CD4-positive, alpha-beta T cell treated with Interleukin-12 subunit alpha and Interleukin-12 subunit beta, for 1 hour (primary cell): ENCODE measurements around the gene GYS1.
A peak's percentile ranks its signal among the peaks of the same experiment; 100 is the strongest.

Experiments used
- DNase-seq: peaks from one replicate; pipeline ENCODE4 v3.0.0-alpha.2; 2020

Gene GYS1

GRCh38 chr19:48988286-48988685, 4.8 kb downstream of the GYS1 start:
- no peak for DNase-seq

- no peak for DNase-seq
These were observed 5.8 kb downstream of the GYS1 start for GRCh38 chr19:48987323-48987722.

GRCh38 chr19:48986211-48986610, 6.9 kb downstream of the GYS1 start:
- DNase-seq, result no peak

- no peak for DNase-seq
These were observed 7.4 kb downstream of the GYS1 start for GRCh38 chr19:48985711-48986110.

- DNase-seq, result no peak
These were observed 10.8 kb downstream of the GYS1 start for GRCh38 chr19:48982280-48982679.

DNA sequence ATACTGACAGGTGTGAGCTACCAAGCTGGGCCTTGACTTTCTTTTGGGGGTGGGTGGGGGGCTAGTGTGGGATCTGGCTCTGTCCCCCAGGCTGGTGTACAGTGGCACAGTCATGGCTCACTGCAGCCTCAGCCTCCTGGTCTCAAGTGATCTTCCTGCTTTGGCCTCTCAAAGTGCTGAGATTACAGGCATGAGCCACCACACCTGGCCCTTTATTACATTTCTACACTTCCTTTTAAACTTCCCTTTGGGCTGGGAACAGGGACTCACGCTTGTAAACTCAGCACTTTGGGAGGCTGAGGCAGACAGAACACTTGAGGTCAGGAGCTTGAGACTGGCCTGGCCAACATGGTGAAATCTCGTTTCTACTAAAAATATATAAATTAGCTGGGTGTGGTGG, 16.0 kb downstream of the GYS1 start:
- DNase-seq, result no peak

- peak; percentile 51 for DNase-seq
These were observed 16.9 kb downstream of the GYS1 start for GRCh38 chr19:48975947-48976847.

- peak; percentile 83 for DNase-seq
These were observed 22.1 kb downstream of the GYS1 start for GRCh38 chr19:48970923-48971395.

- no peak for DNase-seq
These were observed 22.9 kb downstream of the GYS1 start for GRCh38 chr19:48970139-48970766.

GRCh38 chr19:48969276-48970138, 23.6 kb downstream of the GYS1 start:
- no peak for DNase-seq

DNA sequence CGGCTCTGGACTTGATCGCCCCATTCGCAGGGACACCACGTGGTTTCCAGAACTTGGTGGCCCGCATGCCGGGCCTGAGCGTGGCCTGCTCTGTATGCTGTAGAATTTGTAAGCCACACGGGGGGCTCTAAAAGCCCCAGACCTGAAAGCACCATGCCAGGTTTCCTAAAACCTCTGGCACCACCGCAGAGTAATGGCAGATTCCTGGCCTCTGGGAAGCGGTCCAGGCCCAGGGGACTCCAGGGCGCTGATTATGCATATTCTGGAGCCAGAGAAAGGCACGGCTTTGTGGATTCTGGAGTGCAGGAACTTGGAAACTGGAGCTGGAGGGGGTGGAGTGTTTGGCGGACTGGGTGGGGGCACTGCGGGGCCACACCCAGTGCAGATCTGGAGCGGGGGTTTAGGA, 24.3 kb downstream of the GYS1 start:
- no peak for DNase-seq

- no peak for DNase-seq
These were observed 24.9 kb downstream of the GYS1 start for GRCh38 chr19:48968179-48968661.

DNA sequence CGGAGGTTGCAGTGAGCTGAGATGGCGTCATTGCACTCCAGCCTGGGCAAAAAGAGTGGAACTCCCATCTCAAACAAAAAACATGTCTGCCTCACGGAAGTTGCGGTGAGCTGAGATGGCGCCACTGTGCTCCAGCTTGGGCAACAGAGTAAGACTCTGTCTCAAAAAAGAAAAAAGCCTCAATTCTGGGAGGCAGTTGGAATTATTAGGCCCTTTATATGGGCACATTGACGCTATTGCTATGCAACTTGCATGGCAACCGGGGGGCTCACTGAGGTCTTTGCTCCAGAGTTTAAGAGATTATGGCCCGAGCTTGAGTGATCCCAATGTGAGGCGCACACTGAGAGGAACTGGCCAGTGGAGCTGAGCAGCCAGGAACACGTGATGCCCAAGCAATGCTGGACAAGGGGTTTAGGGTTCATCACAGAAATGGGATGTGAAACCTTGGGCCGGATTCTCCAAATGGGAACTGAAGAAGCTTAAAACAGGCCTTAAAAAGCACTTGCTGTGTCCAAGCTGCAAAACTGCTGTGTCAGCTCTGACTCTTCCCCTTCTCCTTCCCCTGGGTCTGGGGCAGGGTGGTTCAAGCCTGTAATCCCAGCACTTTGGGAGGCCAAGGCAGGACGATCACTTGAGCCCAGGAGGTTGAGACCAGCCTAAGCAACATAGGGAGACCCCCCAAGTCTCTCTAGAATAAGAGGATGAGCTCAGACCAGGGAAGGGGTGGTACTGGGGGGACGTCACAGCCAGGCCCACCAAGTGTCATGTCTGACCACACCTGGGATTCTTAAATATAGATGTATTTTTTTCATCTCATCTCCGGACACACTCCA, 25.5 kb downstream of the GYS1 start:
- peak; percentile 34 for DNase-seq

DNA sequence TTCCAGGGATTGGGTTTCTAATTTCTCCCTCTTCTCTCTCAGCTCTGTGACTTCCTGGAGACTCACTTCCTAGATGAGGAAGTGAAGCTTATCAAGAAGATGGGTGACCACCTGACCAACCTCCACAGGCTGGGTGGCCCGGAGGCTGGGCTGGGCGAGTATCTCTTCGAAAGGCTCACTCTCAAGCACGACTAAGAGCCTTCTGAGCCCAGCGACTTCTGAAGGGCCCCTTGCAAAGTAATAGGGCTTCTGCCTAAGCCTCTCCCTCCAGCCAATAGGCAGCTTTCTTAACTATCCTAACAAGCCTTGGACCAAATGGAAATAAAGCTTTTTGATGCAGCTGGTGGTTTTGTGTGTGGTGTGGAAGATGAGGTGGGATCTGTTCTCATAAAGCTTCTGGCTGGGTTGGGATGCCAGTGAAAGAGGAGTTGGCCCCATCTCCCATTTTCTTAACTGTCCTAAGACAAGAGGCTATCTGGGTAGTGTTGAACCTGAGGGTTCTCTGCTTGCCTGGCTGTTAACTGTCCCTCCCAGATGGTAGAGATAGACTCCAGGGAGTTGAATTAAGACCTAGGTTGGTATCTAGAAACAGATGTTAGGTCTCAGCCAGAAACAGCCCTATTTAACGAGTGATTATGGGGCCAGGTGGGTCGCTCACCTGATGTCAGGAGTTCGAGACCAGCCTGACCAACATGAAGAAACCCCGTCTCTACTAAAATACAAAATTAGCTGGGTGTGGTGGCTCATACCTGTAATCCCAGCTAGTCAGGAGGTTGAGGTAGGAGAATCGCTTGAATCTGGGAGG, 26.4 kb downstream of the GYS1 start:
- DNase-seq, result no peak

DNA sequence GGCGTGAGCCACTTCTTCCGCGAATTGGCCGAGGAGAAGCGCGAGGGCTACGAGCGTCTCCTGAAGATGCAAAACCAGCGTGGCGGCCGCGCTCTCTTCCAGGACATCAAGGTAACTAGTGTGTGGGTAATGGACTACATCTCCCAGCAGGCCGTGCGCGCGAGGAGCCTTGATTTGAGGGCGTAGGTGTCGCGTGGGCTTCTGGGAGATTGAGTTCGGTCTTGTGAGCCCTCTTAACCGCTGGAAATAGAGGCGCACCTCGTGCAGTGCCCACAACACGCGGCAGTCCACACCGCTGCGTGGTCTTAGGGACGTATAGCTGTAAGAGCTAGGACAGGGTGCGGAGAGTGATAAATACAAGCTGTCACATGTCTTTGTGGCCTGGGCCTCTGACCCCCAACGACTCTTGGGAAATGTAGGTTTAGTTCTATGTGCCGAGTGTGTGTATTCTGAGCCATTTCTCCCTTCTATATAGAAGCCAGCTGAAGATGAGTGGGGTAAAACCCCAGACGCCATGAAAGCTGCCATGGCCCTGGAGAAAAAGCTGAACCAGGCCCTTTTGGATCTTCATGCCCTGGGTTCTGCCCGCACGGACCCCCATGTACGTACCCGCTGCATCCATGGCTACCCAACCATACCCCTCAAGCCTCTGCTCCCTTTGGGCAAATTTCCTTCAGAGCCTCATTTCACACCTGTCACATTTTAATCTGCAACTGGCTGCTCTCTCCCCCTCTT, 27.1 kb downstream of the GYS1 start:
- peak; percentile 89 for DNase-seq

- peak; percentile 93 for DNase-seq
These were observed 27.9 kb downstream of the GYS1 start, which contains the start of gene FTL for GRCh38 chr19:48965040-48965805. Gene FTL, plus strand, starts transcription at chr19:48965309. Its CDS starts 199 bp downstream, at chr19:48965508.

DNA sequence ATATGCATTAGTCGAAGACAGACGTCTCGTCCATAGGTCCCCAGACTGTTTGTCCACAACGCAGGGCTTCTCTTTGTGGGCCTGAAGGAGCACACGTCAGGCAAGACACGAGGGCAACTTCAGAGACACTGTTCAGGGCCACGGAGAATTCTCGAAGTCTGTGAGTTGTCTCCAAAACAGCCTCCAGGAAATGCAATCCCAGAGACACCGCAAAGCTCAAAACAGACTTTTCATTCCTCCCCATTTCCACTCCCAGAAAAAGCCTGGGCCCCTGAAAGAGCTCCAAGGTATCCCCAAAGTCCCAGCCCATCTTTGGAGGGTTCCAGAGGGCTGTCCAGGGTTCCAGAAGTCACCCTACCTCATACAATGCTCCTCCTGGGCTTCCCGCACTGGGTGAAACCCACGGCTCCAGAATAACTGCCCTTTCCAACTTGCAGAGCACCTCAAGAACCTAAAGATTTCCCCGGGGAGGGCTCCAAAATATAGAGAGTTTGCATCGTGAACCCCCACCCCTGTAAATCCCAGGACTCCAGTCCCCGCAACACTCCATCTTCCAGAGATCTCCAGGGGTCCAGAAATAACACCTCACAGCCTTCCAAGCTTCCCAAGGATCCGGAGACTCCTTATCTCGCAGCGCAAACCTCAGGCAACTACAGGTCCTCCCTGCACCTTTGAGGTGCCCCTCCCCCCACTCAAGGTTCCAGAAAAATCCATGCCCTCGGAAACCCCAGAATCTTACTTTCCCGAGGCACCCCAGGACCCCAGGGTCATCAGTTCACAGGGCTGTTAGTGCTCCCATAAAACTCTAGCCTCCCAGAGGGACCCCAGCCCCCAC, 28.7 kb downstream of the GYS1 start:
- DNase-seq, result peak; percentile 14

- DNase-seq, result peak; percentile 59
These were observed 29.5 kb downstream of the GYS1 start for GRCh38 chr19:48963371-48964204.
